ENCODE data around the gene INO80.

INO80 gene

DNA sequence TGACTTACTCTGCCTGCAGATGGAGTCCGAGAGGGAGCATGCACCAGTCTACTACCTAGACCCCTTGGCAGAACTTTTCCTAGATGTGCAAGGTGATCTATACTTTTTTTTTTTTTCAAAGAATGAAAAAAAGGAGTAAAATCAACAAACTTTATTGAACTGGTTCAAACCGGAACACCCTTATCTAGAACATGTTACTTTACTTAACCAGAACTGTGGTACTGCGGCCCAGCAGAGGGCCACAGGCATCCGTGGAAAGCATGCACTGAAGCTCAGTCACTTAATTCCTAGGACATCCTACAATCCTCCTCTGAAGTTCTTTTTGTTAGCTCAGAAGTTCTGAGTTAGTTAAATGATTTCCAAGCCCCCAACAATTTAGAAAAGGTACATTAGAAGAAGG lies 141.2 kb downstream of the INO80 start:
- TF ChIP-seq, protein P1, sequence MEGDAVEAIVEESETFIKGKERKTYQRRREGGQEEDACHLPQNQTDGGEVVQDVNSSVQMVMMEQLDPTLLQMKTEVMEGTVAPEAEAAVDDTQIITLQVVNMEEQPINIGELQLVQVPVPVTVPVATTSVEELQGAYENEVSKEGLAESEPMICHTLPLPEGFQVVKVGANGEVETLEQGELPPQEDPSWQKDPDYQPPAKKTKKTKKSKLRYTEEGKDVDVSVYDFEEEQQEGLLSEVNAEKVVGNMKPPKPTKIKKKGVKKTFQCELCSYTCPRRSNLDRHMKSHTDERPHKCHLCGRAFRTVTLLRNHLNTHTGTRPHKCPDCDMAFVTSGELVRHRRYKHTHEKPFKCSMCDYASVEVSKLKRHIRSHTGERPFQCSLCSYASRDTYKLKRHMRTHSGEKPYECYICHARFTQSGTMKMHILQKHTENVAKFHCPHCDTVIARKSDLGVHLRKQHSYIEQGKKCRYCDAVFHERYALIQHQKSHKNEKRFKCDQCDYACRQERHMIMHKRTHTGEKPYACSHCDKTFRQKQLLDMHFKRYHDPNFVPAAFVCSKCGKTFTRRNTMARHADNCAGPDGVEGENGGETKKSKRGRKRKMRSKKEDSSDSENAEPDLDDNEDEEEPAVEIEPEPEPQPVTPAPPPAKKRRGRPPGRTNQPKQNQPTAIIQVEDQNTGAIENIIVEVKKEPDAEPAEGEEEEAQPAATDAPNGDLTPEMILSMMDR (IDR thresholded peaks at IDR 0.05): no peak
- no peaks in the 10 kb centered on the region for H3K27me3 ChIP-seq

DNA sequence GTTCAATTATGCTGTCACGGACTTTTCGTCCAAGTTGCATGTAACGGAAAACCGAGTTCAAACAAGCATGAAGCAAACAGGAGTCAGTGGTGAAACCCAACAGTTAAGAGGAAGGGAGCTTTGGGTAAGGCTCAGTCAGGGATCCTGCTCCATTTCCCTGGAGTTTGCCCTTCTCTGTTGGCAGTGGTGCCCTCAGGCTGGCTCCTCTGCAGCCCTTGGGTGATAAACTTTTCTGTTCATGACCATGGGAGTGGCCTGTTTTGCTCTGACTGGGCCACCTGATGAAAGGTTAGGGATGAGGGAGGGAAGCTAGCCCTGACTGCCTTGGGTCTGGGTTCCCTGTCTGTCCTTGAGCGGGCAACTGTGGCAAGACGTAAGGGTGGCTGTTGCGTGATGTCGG lies 146.7 kb downstream of the INO80 start:
- H3K36me3 ChIP-seq: no peaks in the 10 kb centered on the region
- no peak overlapping the region for H3K27ac ChIP-seq
- no peaks in the 10 kb centered on the region for H3K27me3 ChIP-seq
- TF ChIP-seq, protein P1 (IDR thresholded peaks at IDR 0.05): no peak
- H3K9me3 ChIP-seq: no peaks in the 10 kb centered on the region
- no peaks in the 10 kb centered on the region for H3K4me1 ChIP-seq (ENCODE audit: control insufficient read depth in 1 of 2, insufficient read depth in 1 of 2, low read depth in 1 of 2, low read length in 1 of 2)
- no peak overlapping the region for H3K4me3 ChIP-seq (ENCODE audit: low read depth in 1 of 2, low read length in 1 of 2)

More for the DNA sequence above, 141.2 kb downstream of the INO80 start:
- Histone ChIP-seq H3K27ac (no peak overlapping the region), H3K4me1 (ENCODE audit: control insufficient read depth in 1 of 2, insufficient read depth in 1 of 2, low read depth in 1 of 2, low read length in 1 of 2) (no peaks in the 10 kb centered on the region), H3K4me3 (ENCODE audit: low read depth in 1 of 2, low read length in 1 of 2) (no peak overlapping the region), H3K9me3 (no peaks in the 10 kb centered on the region), H3K36me3 (peaks cover 42% of the 10 kb centered on the region)

DNA sequence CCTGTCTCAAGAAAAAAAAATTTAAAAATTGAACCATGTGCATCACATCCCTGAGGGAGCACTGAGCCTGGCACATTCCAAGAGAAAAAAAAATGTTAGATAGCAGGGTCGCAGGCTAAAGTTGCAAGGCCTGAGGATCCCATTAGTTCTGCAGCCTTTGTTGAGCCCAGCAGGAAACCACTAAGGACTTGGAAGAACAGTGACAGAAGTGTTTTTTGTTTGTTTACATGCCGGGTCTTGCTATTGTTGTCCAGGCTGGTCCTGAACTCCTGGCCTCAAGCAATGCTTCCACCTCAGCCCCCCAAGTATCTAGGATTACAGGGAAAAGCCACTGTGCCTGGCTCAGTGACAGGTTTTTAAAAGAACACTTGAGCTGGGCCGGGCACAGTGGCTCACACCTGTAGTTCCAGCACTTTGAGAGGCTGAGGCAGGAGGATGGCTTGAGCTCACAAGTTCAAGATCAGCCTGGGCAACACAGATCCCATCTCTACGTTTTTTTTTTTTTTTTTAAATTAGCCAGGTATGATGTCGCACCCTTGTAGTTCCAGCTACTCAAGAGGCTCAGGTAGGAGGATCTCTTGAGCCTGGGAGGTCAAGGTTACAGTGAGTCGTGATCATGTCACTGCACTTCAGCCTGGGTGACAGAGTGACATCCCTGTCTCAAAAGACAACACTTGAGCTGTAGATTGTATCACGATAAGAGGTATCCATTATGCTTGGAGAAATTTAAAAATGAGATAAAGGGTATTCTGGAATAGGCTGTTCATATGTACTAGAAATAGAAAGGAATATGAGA lies 147.6 kb downstream of the INO80 start:
- Histone ChIP-seq H3K9me3 (no peaks in the 10 kb centered on the region), H3K36me3 (no peaks in the 10 kb centered on the region), H3K27me3 (no peaks in the 10 kb centered on the region), H3K27ac (no peak overlapping the region), H3K4me1 (ENCODE audit: control insufficient read depth in 1 of 2, insufficient read depth in 1 of 2, low read depth in 1 of 2, low read length in 1 of 2) (no peaks in the 10 kb centered on the region), H3K4me3 (ENCODE audit: low read depth in 1 of 2, low read length in 1 of 2) (no peak overlapping the region)
- TF ChIP-seq, protein P1 (IDR thresholded peaks at IDR 0.05): no peak

DNA sequence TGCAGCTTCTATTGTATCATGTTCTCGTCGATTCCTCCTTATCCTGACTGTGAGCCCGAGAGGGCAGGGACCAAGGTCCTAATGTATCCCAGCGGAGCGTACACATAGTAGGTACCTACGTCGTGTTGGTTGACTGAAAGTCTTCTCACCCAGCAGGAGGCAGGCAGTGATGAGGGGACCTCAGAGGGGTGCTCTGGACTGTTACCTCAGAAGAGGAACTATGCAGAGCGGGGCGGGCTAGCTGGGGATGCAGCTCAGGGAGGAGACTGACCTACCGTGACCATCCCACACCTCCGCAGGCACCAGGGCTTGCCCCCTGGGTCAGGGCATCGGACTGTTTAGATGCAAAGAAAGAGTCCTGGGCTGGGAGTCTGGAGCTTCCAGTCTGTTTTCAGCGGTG lies 151.4 kb downstream of the INO80 start:
- H3K4me3 ChIP-seq (ENCODE audit: low read depth in 1 of 2, low read length in 1 of 2): no peak overlapping the region
- TF ChIP-seq, protein P1 (IDR thresholded peaks at IDR 0.05): no peak
- no peak overlapping the region for H3K27ac ChIP-seq
- H3K27me3 ChIP-seq: no peaks in the 10 kb centered on the region
- H3K9me3 ChIP-seq: no peaks in the 10 kb centered on the region
- no peaks in the 10 kb centered on the region for H3K36me3 ChIP-seq
- no peaks in the 10 kb centered on the region for H3K4me1 ChIP-seq (ENCODE audit: control insufficient read depth in 1 of 2, insufficient read depth in 1 of 2, low read depth in 1 of 2, low read length in 1 of 2)

DNA sequence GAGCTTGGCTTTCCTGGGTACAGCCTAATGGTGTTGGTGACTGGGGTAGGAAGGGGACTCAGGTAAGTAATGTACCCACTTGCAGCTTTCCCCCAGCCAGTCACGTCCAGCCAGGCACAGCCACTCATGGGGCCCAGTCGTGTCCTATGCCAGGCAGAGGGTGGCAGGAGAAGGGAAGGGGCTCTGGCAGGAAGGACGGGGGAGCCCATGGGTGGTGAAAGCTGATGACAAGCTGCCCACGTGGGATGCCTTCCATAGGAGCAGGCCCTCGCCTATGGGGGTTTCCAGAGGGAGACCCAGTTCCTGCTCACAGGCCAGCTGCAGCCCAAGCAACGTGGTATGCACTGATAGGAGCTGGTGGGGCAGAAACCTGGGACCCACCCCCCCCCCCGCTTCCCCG lies 152.1 kb downstream of the INO80 start:
- TF ChIP-seq, protein P1 (IDR thresholded peaks at IDR 0.05): no peak
- H3K27ac ChIP-seq: no peak overlapping the region
- no peaks in the 10 kb centered on the region for H3K36me3 ChIP-seq
- H3K4me1 ChIP-seq (ENCODE audit: control insufficient read depth in 1 of 2, insufficient read depth in 1 of 2, low read depth in 1 of 2, low read length in 1 of 2): no peaks in the 10 kb centered on the region
- H3K4me3 ChIP-seq (ENCODE audit: low read depth in 1 of 2, low read length in 1 of 2): no peak overlapping the region
- H3K9me3 ChIP-seq: no peaks in the 10 kb centered on the region
- no peaks in the 10 kb centered on the region for H3K27me3 ChIP-seq
